NCI-H446 treated with DMSO at 0.1 percent for 48 hours (cell line): ENCODE data around the gene LSM6.

Experiments used
- DNase-seq: peaks from one replicate; lab custom pipeline; 2025; lab: John Stamatoyannopoulos, UW

Gene LSM6

GRCh38 chr4:146186041-146186440 is 10.5 kb downstream of the LSM6 start:
- DNase-seq, result no peak

- no peak for DNase-seq
Measured at GRCh38 chr4:146186596-146186995, 11.1 kb downstream of the LSM6 start.

- DNase-seq, result no peak
Measured at GRCh38 chr4:146190456-146190855, 14.9 kb downstream of the LSM6 start.

- DNase-seq, result no peak
Measured at GRCh38 chr4:146191766-146192458, 16.4 kb downstream of the LSM6 start.

GRCh38 chr4:146193628-146194027 is 18.1 kb downstream of the LSM6 start:
- DNase-seq, result no peak

- DNase-seq, result no peak
Measured at GRCh38 chr4:146194212-146194611, 18.7 kb downstream of the LSM6 start.

GRCh38 chr4:146202665-146203064 is 27.1 kb downstream of the LSM6 start:
- DNase-seq, result no peak

- no peak for DNase-seq
Measured at GRCh38 chr4:146207410-146207809, 31.9 kb downstream of the LSM6 start.

GRCh38 chr4:146210890-146211289 is 35.4 kb downstream of the LSM6 start:
- no peak for DNase-seq

GRCh38 chr4:146211440-146211839 is 35.9 kb downstream of the LSM6 start:
- no peak for DNase-seq

GRCh38 chr4:146212781-146213180 is 37.3 kb downstream of the LSM6 start:
- DNase-seq, result no peak

- DNase-seq, result no peak
Measured at GRCh38 chr4:146214238-146214637, 38.7 kb downstream of the LSM6 start, which contains the start of gene REELD1. TSS of gene REELD1 (plus strand) at chr4:146214538. CDS start at chr4:146216953, 2,415 bp downstream.

- DNase-seq, result no peak
Measured at GRCh38 chr4:146222313-146222712, 46.8 kb downstream of the LSM6 start.

GRCh38 chr4:146224326-146224966 is 48.9 kb downstream of the LSM6 start:
- DNase-seq, result no peak

- no peak for DNase-seq
Measured at GRCh38 chr4:146229406-146229805, 53.9 kb downstream of the LSM6 start.

GRCh38 chr4:146232131-146232722 is 56.7 kb downstream of the LSM6 start:
- no peak for DNase-seq

GRCh38 chr4:146235654-146236177 is 60.2 kb downstream of the LSM6 start:
- peak; percentile 40 for DNase-seq

GRCh38 chr4:146236216-146236615 is 60.7 kb downstream of the LSM6 start:
- DNase-seq, result no peak

GRCh38 chr4:146237092-146237491 is 61.6 kb downstream of the LSM6 start:
- no peak for DNase-seq

GRCh38 chr4:146238107-146238506 is 62.6 kb downstream of the LSM6 start:
- DNase-seq, result no peak
